Measurements from ENCODE around the gene SLC13A5.
"Not testable (repeated sequence)": the region's sequence is repeated elsewhere in the genome, so short reads cannot be mapped to it uniquely, and the experiment has no call there.

SLC13A5 gene

GRCh38 chr17:6660805-6661463 is 52.2 kb downstream of the SLC13A5 start:
- DNase-seq (ENCODE audit: low read depth), result no peak

GRCh38 chr17:6660101-6660500 is 53.1 kb downstream of the SLC13A5 start:
- no peak for DNase-seq (ENCODE audit: low read depth)

- not testable (repeated sequence) for DNase-seq (ENCODE audit: low read depth)
These were observed 54.8 kb downstream of the SLC13A5 start for GRCh38 chr17:6658411-6658810.

DNA sequence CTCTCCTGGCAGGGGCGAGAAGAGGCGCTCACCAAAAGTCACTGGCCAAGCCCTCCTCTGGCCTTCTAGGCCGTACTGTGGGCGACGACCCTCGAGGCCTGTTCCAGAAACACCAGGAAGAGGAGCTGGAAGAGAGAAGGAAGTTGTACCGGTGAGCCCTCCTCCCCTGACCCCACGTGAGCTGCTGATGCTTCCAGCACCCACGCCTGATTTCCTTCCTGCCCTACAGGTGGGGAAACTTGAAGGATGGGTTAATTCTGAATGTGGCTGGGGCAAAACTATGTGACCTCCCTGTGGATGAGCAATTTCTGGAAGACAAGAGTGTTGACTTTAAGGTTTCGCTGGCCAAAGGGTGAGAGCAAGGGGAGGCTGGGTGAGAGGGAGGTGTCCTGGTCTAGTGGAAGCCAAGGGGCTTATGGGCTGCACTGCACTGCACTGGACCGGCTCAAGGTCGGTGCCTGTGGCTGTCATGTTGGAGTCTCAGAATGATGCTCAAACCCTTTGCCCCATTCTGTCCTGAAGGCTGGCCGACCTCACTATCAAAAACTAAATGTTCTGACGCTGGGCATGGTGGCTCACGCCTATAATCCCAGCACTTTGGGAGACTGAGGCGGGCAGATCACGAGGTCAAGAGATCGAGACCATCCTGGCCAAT is 55.4 kb downstream of the SLC13A5 start:
- no peak for DNase-seq (ENCODE audit: low read depth)

GRCh38 chr17:6656797-6657632 is 56.2 kb downstream of the SLC13A5 start:
- DNase-seq (ENCODE audit: low read depth), result peak; percentile 38

DNA sequence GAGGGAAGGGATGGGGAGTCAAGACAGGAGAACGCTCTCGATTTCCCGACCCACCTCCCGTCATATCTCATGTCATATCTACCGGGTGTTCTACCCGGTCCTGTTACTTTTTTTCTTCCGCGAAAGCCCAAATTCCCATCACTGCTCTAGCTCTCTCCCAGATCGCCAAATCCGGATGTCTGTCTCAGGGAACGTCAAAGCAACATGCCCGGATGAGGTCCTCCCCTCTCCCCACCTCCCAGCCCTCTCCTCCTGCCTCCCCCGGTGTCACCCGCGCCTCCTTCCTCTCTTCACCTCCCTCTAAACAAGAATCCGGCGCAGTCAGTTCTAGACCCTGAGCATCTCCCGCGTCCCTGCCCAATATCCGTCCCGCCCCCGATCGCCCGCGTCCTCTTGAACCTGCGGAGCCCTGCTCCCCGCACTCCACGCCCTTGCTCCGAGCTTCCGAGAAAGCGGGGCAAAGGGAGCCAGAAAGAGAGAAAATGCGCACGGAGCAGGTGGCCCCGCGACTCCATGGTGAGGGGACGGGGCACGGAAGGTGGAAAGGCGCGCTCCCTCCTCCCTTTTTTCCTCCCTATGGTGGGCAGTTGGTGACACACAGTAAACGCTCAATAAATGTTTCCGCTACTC is 57.3 kb downstream of the SLC13A5 start:
- DNase-seq (ENCODE audit: low read depth), result not testable (repeated sequence)

- DNase-seq (ENCODE audit: low read depth), result no peak
These were observed 58.1 kb downstream of the SLC13A5 start for GRCh38 chr17:6654841-6655731.

DNA sequence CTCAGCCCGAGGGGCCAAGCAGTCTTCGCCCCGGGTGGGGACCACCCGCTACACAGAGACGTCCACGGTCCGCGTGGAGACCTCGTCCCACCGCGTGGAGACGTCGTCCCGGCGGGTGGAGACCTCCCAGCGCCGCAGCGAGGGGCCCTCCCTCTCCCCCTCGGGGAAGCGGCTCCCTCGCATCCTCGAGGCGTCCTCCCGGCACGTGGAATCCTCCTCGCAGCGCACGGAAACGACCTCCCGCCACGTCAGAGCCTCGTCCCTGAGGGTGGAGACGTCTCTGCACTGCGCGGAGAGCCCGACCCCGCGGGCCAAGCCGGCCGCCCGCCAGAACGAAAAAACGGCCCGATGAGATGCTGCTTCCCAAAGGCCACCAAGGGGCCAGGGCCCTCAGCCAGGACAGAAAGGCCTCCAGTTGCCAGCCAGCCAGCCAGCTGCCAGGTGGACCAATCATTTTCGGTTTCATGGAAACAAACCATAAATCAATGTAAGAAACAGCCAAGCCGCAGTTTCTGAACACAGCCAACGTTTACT is 61.2 kb downstream of the SLC13A5 start:
- no peak for DNase-seq (ENCODE audit: low read depth)

- peak; percentile 94 for DNase-seq (ENCODE audit: low read depth)
These were observed 61.7 kb downstream of the SLC13A5 start, which contains the start of the genes C17orf100 and MED31 for GRCh38 chr17:6651354-6651918. Gene C17orf100, plus strand, starts transcription at chr17:6651762. Its CDS starts 152 bp downstream, at chr17:6651914. Gene MED31, minus strand, starts transcription at chr17:6651605. Its CDS starts 77 bp downstream, at chr17:6651528.

GRCh38 chr17:6648181-6648580 is 65.0 kb downstream of the SLC13A5 start:
- no peak for DNase-seq (ENCODE audit: low read depth)

- DNase-seq (ENCODE audit: low read depth), result no peak
These were observed 69.6 kb downstream of the SLC13A5 start for GRCh38 chr17:6643451-6644125.

- no peak for DNase-seq (ENCODE audit: low read depth)
These were observed 70.6 kb downstream of the SLC13A5 start for GRCh38 chr17:6642592-6642991.

DNA sequence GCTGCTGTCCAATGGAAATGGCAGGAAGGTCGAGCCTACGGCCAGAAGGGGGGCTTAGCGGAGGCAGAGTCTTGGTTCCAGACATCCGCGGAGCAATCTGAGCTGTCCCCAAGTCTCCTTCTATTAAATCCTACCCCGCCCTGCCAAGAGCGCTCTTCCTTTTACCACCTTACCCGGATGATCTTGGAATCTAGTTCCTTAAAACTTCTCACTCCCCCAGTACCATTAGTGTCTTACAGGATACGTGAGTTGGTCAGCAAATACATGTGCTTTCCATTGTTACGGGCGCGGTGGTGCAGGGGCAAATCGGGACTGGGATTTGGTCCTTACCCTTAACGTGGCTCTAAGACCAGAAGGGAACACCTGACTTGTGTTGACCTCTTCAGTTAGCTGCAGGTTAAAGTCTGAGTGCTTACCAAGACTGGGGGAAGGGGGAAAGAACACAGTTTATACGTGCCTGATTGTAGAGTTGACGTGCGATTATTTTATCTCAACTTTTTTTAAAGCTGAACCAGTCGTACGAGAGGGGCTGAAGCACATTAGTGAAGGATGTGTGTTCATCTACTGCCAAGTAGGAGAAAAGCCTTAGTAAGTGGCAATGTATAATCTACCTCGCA is 71.8 kb downstream of the SLC13A5 start:
- DNase-seq (ENCODE audit: low read depth), result no peak

GRCh38 chr17:6640536-6641246 is 72.5 kb downstream of the SLC13A5 start, which contains the start of the genes KIAA0753 and TXNDC17:
Gene KIAA0753, minus strand, starts transcription at chr17:6640711. Its CDS starts 5,608 bp downstream, at chr17:6635103.
Gene TXNDC17, plus strand, starts transcription at chr17:6641060. Its CDS starts 23 bp downstream, at chr17:6641083.
- peak; percentile 91 for DNase-seq (ENCODE audit: low read depth)

DNA sequence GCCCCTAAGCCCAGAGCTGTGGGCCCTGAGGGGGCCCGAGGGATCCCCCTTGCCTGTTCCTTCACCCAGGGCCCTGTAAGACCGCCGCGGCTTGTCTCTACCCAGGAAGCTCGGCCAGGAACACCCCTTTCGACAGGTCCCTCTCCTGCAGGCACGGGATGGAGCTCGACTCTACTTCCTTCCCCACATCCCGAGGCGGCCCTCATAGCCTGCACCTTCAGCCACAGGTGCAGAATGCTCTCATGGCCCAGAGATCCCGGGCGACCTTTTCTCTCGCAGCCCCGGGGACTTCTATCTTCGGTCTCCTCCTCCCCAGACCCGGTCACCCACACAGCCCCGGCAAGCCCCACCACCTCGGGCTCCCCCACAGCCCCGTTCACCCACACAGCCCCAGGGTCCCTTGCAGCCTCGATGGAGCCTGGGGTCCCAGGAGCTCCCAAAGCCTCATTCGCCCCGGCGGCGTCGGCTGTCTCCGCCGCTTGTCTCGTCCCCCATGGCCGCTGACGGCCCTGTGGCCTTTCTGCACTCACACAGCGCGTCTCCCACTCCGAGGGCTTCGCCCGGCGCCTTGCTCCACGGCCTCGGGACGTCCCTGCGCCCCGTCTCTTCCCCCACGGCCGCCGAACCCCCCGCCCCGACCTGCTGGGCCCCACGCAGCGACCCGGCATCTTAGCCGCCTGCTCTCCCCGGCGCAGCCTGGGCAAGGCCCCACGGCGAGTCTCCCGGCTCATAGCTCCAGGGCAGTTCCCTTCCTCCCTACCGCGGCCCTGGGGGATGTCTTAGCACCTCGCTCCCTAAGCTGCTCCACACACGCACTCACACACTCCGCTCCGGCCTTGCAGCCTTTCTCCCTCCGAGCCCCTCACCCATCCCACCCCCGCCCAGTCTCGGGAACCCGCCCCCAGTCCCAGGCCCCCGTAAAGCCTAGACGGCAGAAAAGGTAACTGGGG is 73.3 kb downstream of the SLC13A5 start:
- no peak for DNase-seq (ENCODE audit: low read depth)

DNA sequence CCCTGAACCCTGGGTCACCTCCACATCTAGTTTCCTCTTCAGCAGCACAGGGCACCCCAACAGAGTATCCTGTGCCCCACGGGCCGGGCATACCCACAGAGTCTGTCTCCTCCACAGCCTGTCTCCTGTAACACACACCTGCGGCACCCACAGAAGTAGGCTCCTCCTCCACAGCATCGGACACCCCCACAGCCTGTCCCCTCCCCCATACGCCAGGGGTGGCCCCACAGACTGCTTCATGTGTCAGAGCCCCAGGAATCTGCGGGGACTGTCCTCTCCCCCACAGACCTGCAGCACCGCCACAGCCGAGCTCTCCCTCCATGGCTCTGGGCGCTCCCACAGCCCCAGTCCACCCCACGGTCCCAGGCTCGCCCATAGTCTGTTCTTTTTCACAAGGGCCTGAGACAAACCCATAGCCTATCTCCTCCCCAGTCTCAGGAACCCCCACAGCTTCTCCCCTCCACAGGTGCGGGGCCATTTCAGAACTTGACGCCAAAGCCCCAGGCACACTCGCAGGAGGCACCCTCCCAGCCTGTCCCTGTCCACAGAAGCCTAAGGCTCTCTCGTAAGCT is 74.1 kb downstream of the SLC13A5 start:
- no peak for DNase-seq (ENCODE audit: low read depth)

All from activated T-cell treated with anti-CD3 and anti-CD28 coated beads for 24 hours (primary cell).